Kidney epithelial cell (primary cell): Measurements from ENCODE around the gene FAM3D. TPM values are rescaled to one million over a fixed set of nuclear protein-coding genes. Genes with fewer than 3 reads are reported as not detected.

Experiments
- DNase-seq: peaks from one replicate; pipeline ENCODE4 v3.0.0-alpha.2; 2010; ENCODE audit warnings: low read depth
- H3K27me3 ChIP-seq: 2 replicates; pipeline ENCODE4 v1.6.0; 2011; ENCODE audit warnings: low read length; ENCODE audit not compliant: control insufficient read depth, insufficient read depth
- H3K36me3 ChIP-seq: 2 replicates; pipeline ENCODE4 v1.5.1; 2011; ENCODE audit warnings: low read length; ENCODE audit not compliant: control insufficient read depth, insufficient read depth
- H3K4me3 ChIP-seq: 2 replicates; pipeline ENCODE4 v1.5.1; 2011; ENCODE audit warnings: low read depth, mild to moderate bottlenecking, control low read depth, low read length
- total RNA-seq: library from RNA; depleted of rRNA; stranded (reverse); fragments of >200 nt; gene quantifications from 2 replicates; pipeline ENCODE4 v1.2.3, GENCODE V29; 2015
- TF ChIP-seq, protein P1 (sequence below): IDR thresholded peaks from 2 replicates; pipeline ENCODE4 v1.5.1; 2011; ENCODE audit warnings: mild to moderate bottlenecking, moderate library complexity, low read length, control low read depth, inconsistent platforms; ENCODE audit not compliant: insufficient read depth, poor library complexity, severe bottlenecking

Gene FAM3D
- total RNA-seq, 1 donor from 2014 or later, result not detected

DNA sequence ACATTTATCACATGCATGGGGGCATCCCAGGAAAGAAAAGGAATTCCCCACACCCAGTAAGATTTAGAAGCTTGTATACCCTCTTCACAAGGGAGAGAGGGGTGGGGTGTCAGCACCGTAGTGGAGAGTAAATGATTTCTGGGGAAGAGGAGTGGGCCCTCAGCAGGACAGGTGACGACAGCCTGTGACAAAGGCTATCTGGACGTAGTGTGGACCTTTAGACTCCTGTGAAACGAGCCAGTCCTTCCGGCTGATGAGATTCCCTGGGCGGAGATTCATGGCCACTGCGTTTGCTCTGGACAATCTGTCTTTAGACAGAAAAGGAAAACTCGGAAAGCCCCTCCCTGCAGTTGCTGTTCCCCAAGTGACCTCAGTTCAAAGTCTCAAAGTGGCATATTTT lies 1.7 kb upstream of the FAM3D start:
- Histone ChIP-seq H3K4me3 (no peak overlapping the region), H3K36me3 (no peaks in the 10 kb centered on the region), H3K27me3 (no peaks in the 10 kb centered on the region)
- no peak for DNase-seq
- TF ChIP-seq, protein P1, sequence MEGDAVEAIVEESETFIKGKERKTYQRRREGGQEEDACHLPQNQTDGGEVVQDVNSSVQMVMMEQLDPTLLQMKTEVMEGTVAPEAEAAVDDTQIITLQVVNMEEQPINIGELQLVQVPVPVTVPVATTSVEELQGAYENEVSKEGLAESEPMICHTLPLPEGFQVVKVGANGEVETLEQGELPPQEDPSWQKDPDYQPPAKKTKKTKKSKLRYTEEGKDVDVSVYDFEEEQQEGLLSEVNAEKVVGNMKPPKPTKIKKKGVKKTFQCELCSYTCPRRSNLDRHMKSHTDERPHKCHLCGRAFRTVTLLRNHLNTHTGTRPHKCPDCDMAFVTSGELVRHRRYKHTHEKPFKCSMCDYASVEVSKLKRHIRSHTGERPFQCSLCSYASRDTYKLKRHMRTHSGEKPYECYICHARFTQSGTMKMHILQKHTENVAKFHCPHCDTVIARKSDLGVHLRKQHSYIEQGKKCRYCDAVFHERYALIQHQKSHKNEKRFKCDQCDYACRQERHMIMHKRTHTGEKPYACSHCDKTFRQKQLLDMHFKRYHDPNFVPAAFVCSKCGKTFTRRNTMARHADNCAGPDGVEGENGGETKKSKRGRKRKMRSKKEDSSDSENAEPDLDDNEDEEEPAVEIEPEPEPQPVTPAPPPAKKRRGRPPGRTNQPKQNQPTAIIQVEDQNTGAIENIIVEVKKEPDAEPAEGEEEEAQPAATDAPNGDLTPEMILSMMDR, result no peak

DNA sequence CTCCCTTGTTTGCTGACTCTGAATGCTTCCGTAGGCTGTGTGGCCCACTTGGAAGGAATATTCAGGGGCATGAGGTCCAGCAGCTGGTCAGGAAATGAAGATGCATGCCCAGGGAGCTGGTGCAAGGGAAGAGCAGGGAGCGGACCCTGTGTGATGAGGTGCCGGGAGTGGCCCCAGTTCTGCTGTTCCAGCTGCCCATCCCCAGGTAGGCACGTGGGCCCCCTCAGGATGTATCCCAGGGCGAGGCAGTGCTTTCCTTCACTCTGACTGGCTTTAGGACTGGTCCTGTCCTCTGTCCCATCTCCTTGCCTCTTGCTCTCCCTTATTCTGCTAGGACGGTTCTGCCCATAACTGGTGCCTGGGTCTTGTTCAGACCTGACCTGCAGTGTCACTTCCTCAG lies 1.1 kb upstream of the FAM3D start:
- no peak for DNase-seq
- TF ChIP-seq, protein P1, result no peak
- no peaks in the 10 kb centered on the region for H3K27me3 ChIP-seq
- H3K36me3 ChIP-seq, result no peaks in the 10 kb centered on the region
- no peak overlapping the region for H3K4me3 ChIP-seq

DNA sequence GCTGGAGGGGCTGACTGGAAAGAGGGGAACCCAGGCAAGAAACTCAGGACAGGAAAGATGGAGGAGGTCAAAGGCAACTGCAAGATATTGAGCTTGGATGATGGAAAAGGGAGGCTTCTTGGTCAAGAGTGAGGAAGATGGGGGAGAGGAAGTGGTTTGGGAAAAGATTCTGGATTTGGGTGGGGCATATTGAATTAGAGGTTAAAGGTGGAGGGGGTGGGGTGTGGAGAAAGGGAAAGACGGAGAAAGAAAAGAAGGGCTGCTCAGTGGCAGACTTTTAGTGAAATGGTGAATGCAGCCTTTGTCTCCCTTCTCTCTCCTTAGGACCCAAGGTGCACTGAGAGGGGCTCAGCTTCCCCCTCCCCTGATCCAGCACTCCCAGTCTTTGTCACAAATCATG lies 655 bp upstream of the FAM3D start:
- no peak overlapping the region for H3K4me3 ChIP-seq
- DNase-seq, result no peak
- TF ChIP-seq, protein P1, result no peak
- H3K27me3 ChIP-seq, result no peaks in the 10 kb centered on the region
- H3K36me3 ChIP-seq, result no peaks in the 10 kb centered on the region

DNA sequence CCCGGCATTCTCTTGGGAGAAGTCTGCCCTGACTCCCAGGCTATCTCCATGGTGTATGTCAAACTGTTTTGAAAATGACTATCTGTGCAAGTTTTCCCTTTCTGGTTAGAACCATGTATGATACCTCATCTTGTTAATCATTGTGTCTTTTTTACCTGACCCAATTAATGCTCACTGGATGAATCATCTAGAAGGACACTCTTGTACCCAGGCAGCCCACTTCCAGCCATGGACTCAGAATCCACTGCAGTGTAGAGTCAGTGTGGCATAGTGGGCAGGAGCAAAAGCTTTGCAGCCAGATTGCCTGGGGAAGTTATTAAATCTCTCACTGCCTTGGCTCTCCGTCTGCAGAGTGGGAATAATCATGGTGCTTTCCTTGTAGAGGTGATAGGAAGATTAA lies 1.2 kb downstream of the FAM3D start:
- Histone ChIP-seq H3K36me3 (no peaks in the 10 kb centered on the region), H3K4me3 (no peak overlapping the region), H3K27me3 (no peaks in the 10 kb centered on the region)
- DNase-seq, result no peak
- TF ChIP-seq, protein P1, result no peak

DNA sequence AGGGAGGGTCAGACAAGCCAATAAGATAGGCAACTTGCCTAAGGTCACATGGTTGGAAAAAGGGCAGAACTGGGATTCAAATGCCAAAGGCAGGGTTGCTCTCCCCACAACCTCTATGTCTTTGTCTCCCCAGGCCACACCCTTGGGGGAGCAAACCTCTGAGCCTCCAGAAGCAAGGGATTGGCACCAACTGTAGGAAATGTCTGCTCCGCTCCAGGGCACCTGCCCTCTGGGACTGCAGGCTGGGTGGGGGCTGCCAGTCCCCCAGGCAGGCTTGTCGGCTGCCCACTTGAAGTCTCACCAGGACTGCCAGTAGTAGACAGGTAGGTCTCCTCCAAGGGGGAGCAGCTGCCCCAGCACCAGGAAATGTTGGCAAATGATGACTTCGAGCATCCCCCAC lies 2.0 kb downstream of the FAM3D start:
- DNase-seq, result no peak
- no peak overlapping the region for H3K4me3 ChIP-seq
- TF ChIP-seq, protein P1, result no peak
- no peaks in the 10 kb centered on the region for H3K36me3 ChIP-seq
- no peaks in the 10 kb centered on the region for H3K27me3 ChIP-seq

DNA sequence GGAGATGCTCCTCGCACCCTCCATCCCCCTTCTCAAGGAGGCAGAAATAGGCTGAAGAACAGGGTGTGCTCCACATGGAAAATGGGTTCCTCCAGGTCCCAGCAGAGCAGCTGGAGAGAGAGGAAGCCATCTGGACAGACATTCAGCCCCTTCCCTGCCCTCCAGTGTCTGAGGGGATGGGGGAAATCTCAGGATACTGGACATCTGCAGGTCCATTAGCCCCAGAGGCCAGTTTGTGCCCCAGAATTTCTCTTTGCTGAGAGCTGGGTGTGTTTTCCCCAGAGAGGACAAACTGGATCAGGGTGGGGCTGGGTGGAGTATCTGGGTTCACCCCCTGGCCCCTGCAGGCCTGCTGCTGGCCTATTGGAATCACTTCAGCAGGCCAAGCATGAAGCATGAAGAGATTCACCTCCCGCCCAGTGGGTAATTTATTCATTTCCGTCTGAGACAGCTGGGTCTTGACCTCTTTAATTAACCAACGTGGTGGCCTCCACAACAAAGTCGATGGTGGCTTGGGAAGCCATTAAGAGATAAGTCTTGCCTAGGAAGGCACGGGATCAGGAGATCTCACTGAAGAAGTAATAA lies 4.6 kb downstream of the FAM3D start:
- Histone ChIP-seq H3K4me3 (no peak overlapping the region), H3K27me3 (no peaks in the 10 kb centered on the region), H3K36me3 (no peaks in the 10 kb centered on the region)
- TF ChIP-seq, protein P1, result no peak
- DNase-seq, result no peak
